ENCODE data around the gene LSM5.
"Not testable (repeated sequence)": the region's sequence is repeated elsewhere in the genome, so short reads cannot be mapped to it uniquely, and the experiment has no call there.

Gene LSM5

GRCh38 chr7:32479574-32480200, 10.5 kb downstream of the LSM5 start:
- DNase-seq (ENCODE audit: extremely low spot score), result peak; percentile 50
- TF ChIP-seq CTCF (IDR thresholded peaks at IDR 0.05; ENCODE audit: control extremely low read depth, extremely low read depth, low read depth, missing control alignments), result peak; percentile 52
- CTCF ChIA-PET, result interaction anchor here (0.9 to 2.5 kb wide), 10 partner anchors 10 to 735 kb away, joined by 3 to 13 read pairs (median 4); partner anchors contain the start of gene LSM5
- POLR2A ChIA-PET, result no interaction called here

GRCh38 chr7:32477649-32477980, 12.6 kb downstream of the LSM5 start:
- ChIA-PET POLR2A (no interaction called here), CTCF (interaction anchor here (1.3 kb wide), 1 partner anchor 13 kb away, joined by 3 read pairs; the partner anchor contains the start of gene LSM5)
- no peak for DNase-seq (ENCODE audit: extremely low spot score)
- TF ChIP-seq CTCF (IDR thresholded peaks at IDR 0.05; ENCODE audit: control extremely low read depth, extremely low read depth, low read depth, missing control alignments), result no peak

DNA sequence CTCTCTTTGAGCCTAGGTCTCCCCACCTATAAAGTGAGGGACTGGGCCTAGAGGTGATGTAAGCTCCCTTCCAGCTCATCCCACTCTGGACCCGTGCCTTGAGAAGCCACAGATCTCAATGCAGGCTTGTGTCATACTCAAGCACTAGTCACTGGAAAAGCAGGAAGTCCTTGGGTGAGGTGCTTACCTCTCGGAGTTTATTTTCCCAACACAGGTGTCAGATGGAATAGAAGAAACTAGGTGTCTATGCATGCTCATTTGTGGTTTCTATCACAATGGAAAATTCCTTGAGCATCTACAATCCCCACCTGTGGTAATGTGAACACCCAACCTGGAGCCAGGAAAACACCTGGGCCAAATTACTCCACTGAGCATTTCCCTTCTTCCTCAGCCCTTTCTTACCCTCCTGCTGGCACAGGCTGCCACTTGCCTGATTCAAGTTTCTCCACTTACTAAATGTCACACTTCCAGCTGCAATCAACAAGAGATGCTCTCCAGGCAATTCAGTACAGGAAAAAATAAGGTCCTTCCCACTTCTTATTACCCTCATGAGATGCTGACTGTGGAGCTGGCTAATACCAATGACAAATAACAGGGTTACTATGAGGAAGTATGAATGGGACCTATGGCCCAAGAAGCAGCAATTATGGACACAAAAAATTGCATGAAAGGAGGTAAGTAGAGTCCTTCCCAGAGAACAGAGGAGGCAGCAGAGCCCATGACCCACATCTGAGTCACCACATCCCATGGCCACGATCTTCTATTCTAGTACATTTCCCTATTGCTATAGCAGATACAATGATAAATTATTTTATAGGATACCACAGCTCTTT, 13.1 kb downstream of the LSM5 start:
- DNase-seq (ENCODE audit: extremely low spot score), result no peak
- CTCF ChIA-PET, result interaction anchor here (1.3 kb wide), 1 partner anchor 13 kb away, joined by 3 read pairs; the partner anchor contains the start of gene LSM5
- no peak for TF ChIP-seq CTCF (IDR thresholded peaks at IDR 0.05; ENCODE audit: control extremely low read depth, extremely low read depth, low read depth, missing control alignments)
- POLR2A ChIA-PET, result no interaction called here

GRCh38 chr7:32474008-32474407, 16.2 kb downstream of the LSM5 start:
- DNase-seq (ENCODE audit: extremely low spot score), result no peak
- CTCF ChIA-PET, result interaction anchor here (1.9 kb wide), 1 partner anchor 16 kb away, joined by 4 read pairs; the partner anchor contains the start of gene LSM5
- POLR2A ChIA-PET, result no interaction called here
- no peak for TF ChIP-seq CTCF (IDR thresholded peaks at IDR 0.05; ENCODE audit: control extremely low read depth, extremely low read depth, low read depth, missing control alignments)

GRCh38 chr7:32472015-32472414, 18.2 kb downstream of the LSM5 start:
- CTCF ChIA-PET, result no interaction called here
- no peak for TF ChIP-seq CTCF (IDR thresholded peaks at IDR 0.05; ENCODE audit: control extremely low read depth, extremely low read depth, low read depth, missing control alignments)
- POLR2A ChIA-PET, result no interaction called here
- no peak for DNase-seq (ENCODE audit: extremely low spot score)

GRCh38 chr7:32470871-32471270, 19.3 kb downstream of the LSM5 start:
- DNase-seq (ENCODE audit: extremely low spot score), result no peak
- TF ChIP-seq CTCF (IDR thresholded peaks at IDR 0.05; ENCODE audit: control extremely low read depth, extremely low read depth, low read depth, missing control alignments), result no peak
- ChIA-PET CTCF (no interaction called here), POLR2A (no interaction called here)

DNA sequence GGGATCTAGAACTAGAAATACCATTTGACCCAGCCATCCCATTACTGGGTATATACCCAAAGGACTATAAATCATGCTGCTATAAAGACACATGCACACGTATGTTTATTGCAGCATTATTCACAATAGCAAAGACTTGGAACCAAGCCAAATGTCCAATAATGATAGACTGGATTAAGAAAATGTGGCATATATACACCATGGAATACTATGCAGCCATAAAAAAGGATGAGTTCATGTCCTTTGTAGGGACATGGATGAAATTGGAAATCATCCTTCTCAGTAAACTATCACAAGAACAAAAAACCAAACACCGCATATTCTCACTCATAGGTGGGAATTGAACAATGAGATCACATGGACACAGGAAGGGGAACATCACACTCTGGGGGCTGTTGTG, 20.2 kb downstream of the LSM5 start:
- POLR2A ChIA-PET; DNase-seq (ENCODE audit: extremely low spot score); CTCF ChIA-PET: not testable (repeated sequence)

- CTCF ChIA-PET; DNase-seq (ENCODE audit: extremely low spot score); POLR2A ChIA-PET: not testable (repeated sequence)
Observed at GRCh38 chr7:32464641-32465416, 25.4 kb downstream of the LSM5 start.

All from GM10248 (cell line).